Prostate gland (tissue), 2 donors: Measurements from ENCODE around the gene CRIP3. TPM values are rescaled to one million over a fixed set of nuclear protein-coding genes. Genes with fewer than 3 reads are reported as not detected.

Experiments used
- DNase-seq: peaks from one replicate; pipeline ENCODE4 v3.0.0-alpha.2; 2019; ENCODE audit warnings: low spot score
- H3K27ac ChIP-seq, 2 donors: fragments of 200-600 bp; sonication (generic); 2 replicates each; pipeline ENCODE4 v1.5.1; 2017 to 2019
- H3K27me3 ChIP-seq: fragments of 200-600 bp; sonication (generic); replicated peaks from 2 replicates; pipeline ENCODE4 v1.5.1; 2019; ENCODE audit not compliant: insufficient read depth
- H3K36me3 ChIP-seq, 2 donors: fragments of 200-600 bp; sonication (generic); 1 replicate in 1 of 2; 2 replicates in 1 of 2; pipeline versions ENCODE4 v1.5.1 to v1.8.1; 2017 to 2019
- H3K4me1 ChIP-seq: fragments of 200-600 bp; sonication (generic); replicated peaks from 2 replicates; pipeline ENCODE4 v1.5.1; 2019
- H3K4me3 ChIP-seq, 2 donors: fragments of 200-600 bp; sonication (generic); 2 replicates each; pipeline ENCODE4 v1.5.1; 2017 to 2019
- H3K9me3 ChIP-seq: fragments of 200-600 bp; sonication (generic); 2 replicates; pipeline ENCODE4 v1.5.1; 2017
- POLR2A ChIP-seq: fragments of 450-650 bp; IDR thresholded peaks from one replicate; pipeline ENCODE4 v1.6.1; 2016; ENCODE audit warnings: antibody characterized with exemption, mild to moderate bottlenecking
- POLR2AphosphoS5 ChIP-seq: sonication (generic); formaldehyde crosslinking; IDR thresholded peaks from one replicate; pipeline ENCODE4 v1.6.1; 2017; ENCODE audit warnings: antibody characterized with exemption
- WGBS: methylation state at CpG from one replicate; pipeline ENCODE4 v1.1.5; 2018; 5-methylcytosine and 5-hydroxymethylcytosine counted together
- intact Hi-C: fragments of 100-400 bp; cut with DNase I; formaldehyde crosslinking; loops from one replicate; pipeline ENCODE4 v1.14.2; 2022
- total RNA-seq, 2 donors: library from RNA; depleted of rRNA; stranded (reverse); fragments of >200 nt; gene quantifications; one replicate each; pipeline ENCODE4 v1.1.0, GENCODE V29; 2016
- TF ChIP-seq, protein P1 (sequence below), 4 experiments: fragments of 200-600 bp in 2 of 4; fragments of 450-650 bp in 2 of 4; sonication (generic) in 2 of 4; IDR thresholded peaks; 1 replicate in 3 of 4; 2 replicates in 1 of 4; pipeline ENCODE4 v1.5.1; 2016 to 2019; ENCODE audit warnings: antibody characterized with exemption in 4 of 4, mild to moderate bottlenecking in 2 of 4, moderate library complexity in 2 of 4

CRIP3 gene
- total RNA-seq, 2 donors from 2014 or later: 0.55 to 7.3 TPM

GRCh38 chr6:43331891-43332290, 23.3 kb upstream of the CRIP3 start:
- 35% methylated on average over 4 of the region's 4 CpGs for WGBS
- intact Hi-C loops: no loop called here

GRCh38 chr6:43331470-43331869, 22.8 kb upstream of the CRIP3 start:
- no peak for DNase-seq
- H3K27ac ChIP-seq: no peak overlapping the region
- no peaks in the 10 kb centered on the region for H3K36me3 ChIP-seq
- no peaks in the 10 kb centered on the region for H3K27me3 ChIP-seq
- TF ChIP-seq POLR2A (no peak), POLR2AphosphoS5 (no peak)
- TF ChIP-seq, protein P1, sequence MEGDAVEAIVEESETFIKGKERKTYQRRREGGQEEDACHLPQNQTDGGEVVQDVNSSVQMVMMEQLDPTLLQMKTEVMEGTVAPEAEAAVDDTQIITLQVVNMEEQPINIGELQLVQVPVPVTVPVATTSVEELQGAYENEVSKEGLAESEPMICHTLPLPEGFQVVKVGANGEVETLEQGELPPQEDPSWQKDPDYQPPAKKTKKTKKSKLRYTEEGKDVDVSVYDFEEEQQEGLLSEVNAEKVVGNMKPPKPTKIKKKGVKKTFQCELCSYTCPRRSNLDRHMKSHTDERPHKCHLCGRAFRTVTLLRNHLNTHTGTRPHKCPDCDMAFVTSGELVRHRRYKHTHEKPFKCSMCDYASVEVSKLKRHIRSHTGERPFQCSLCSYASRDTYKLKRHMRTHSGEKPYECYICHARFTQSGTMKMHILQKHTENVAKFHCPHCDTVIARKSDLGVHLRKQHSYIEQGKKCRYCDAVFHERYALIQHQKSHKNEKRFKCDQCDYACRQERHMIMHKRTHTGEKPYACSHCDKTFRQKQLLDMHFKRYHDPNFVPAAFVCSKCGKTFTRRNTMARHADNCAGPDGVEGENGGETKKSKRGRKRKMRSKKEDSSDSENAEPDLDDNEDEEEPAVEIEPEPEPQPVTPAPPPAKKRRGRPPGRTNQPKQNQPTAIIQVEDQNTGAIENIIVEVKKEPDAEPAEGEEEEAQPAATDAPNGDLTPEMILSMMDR (IDR thresholded peaks at IDR 0.05): no peak
- no peak overlapping the region for H3K4me3 ChIP-seq
- intact Hi-C loops: no loop called here
- H3K4me1 ChIP-seq: no peaks in the 10 kb centered on the region
- WGBS: 75% methylated on average over 1 of the region's 1 CpG
- no peaks in the 10 kb centered on the region for H3K9me3 ChIP-seq

More at GRCh38 chr6:43331891-43332290, 23.3 kb upstream of the CRIP3 start:
- no peak overlapping the region for H3K27ac ChIP-seq
- H3K36me3 ChIP-seq: no peaks in the 10 kb centered on the region
- no peaks in the 10 kb centered on the region for H3K4me1 ChIP-seq
- no peak for DNase-seq
- H3K4me3 ChIP-seq: no peak overlapping the region
- no peaks in the 10 kb centered on the region for H3K27me3 ChIP-seq
- H3K9me3 ChIP-seq: no peaks in the 10 kb centered on the region
- no peak for TF ChIP-seq POLR2AphosphoS5
- no peak for TF ChIP-seq POLR2A
- TF ChIP-seq, protein P1 (IDR thresholded peaks at IDR 0.05): no peak

DNA sequence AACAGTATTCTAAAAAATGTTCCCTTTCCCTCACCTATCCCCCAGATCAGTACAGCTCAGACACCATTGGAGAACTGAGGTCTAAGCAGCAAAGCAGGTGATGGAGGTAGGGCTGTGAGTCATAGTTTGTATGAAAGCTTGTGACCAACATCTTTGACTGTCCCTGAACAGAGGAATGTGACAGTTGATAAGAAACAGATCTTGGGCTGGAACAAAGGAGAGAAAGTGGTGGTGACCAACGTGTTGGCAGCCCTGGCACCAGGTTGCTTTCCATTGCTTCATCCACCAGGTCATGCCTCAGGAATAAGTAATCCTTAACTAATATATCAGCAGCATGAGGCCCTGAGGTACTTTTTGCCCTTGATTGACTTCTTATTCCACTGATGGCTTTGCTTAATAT, 19.9 kb upstream of the CRIP3 start:
- Histone ChIP-seq H3K27ac (no peak overlapping the region), H3K27me3 (no peaks in the 10 kb centered on the region), H3K36me3 (no peaks in the 10 kb centered on the region), H3K9me3 (no peaks in the 10 kb centered on the region), H3K4me3 (no peak overlapping the region), H3K4me1 (no peaks in the 10 kb centered on the region)
- intact Hi-C loops: no loop called here
- WGBS: 78% methylated on average over 1 of the region's 1 CpG
- TF ChIP-seq, protein P1 (IDR thresholded peaks at IDR 0.05): no peak
- no peak for TF ChIP-seq POLR2A
- no peak for TF ChIP-seq POLR2AphosphoS5
- no peak for DNase-seq

GRCh38 chr6:43325876-43326275, 17.2 kb upstream of the CRIP3 start:
- no peak overlapping the region for H3K27ac ChIP-seq
- intact Hi-C loops: no loop called here
- TF ChIP-seq POLR2A (no peak), POLR2AphosphoS5 (no peak)
- TF ChIP-seq, protein P1 (IDR thresholded peaks at IDR 0.05): no peak
- H3K4me1 ChIP-seq: no peaks in the 10 kb centered on the region
- no peaks in the 10 kb centered on the region for H3K27me3 ChIP-seq
- no peaks in the 10 kb centered on the region for H3K9me3 ChIP-seq
- 85% methylated on average over 1 of the region's 1 CpG for WGBS
- no peak overlapping the region for H3K4me3 ChIP-seq
- no peak for DNase-seq
- no peaks in the 10 kb centered on the region for H3K36me3 ChIP-seq

GRCh38 chr6:43318011-43318410, 9.4 kb upstream of the CRIP3 start:
- WGBS: 89% methylated on average over 2 of the region's 2 CpGs
- Histone ChIP-seq H3K4me1 (no peaks in the 10 kb centered on the region), H3K27me3 (no peaks in the 10 kb centered on the region), H3K27ac (no peak overlapping the region), H3K9me3 (no peaks in the 10 kb centered on the region), H3K4me3 (no peak overlapping the region), H3K36me3 (no peaks in the 10 kb centered on the region)
- intact Hi-C loops: no loop called here
- TF ChIP-seq, protein P1 (IDR thresholded peaks at IDR 0.05): no peak
- TF ChIP-seq POLR2A: no peak
- TF ChIP-seq POLR2AphosphoS5: no peak
- DNase-seq: no peak
